Measurements from ENCODE around the gene PRDM16.

The PRDM16 gene

GRCh38 chr1:3033040-3033789 lies 35.8 kb upstream of the PRDM16 start:
- peak; percentile 62 for DNase-seq

GRCh38 chr1:3033790-3034090 lies 35.3 kb upstream of the PRDM16 start:
- DNase-seq = no peak

GRCh38 chr1:3034162-3034561 lies 34.8 kb upstream of the PRDM16 start:
- DNase-seq = no peak

- DNase-seq = no peak
Measured at GRCh38 chr1:3034728-3035562, 34.1 kb upstream of the PRDM16 start.

- no peak for DNase-seq
Measured at GRCh38 chr1:3035563-3036446, 33.2 kb upstream of the PRDM16 start.

GRCh38 chr1:3036447-3037280 lies 32.3 kb upstream of the PRDM16 start:
- DNase-seq = no peak

GRCh38 chr1:3037281-3038040 lies 31.5 kb upstream of the PRDM16 start:
- DNase-seq = no peak

- DNase-seq = no peak
Measured at GRCh38 chr1:3038113-3038551, 30.9 kb upstream of the PRDM16 start.

GRCh38 chr1:3038571-3039181 lies 30.3 kb upstream of the PRDM16 start:
- no peak for DNase-seq

- no peak for DNase-seq
Measured at GRCh38 chr1:3040004-3040403, 29.0 kb upstream of the PRDM16 start.

- DNase-seq = no peak
Measured at GRCh38 chr1:3042481-3042880, 26.5 kb upstream of the PRDM16 start.

- DNase-seq = no peak
Measured at GRCh38 chr1:3049164-3049563, 19.8 kb upstream of the PRDM16 start.

GRCh38 chr1:3049905-3050304 lies 19.1 kb upstream of the PRDM16 start:
- DNase-seq = no peak

- no peak for DNase-seq
Measured at GRCh38 chr1:3050603-3051002, 18.4 kb upstream of the PRDM16 start.

GRCh38 chr1:3051270-3052268 lies 17.4 kb upstream of the PRDM16 start:
- DNase-seq = no peak

- DNase-seq = no peak
Measured at GRCh38 chr1:3052501-3052900, 16.5 kb upstream of the PRDM16 start.

- DNase-seq = no peak
Measured at GRCh38 chr1:3053366-3053980, 15.5 kb upstream of the PRDM16 start.

- DNase-seq = no peak
Measured at GRCh38 chr1:3053986-3054385, 15.0 kb upstream of the PRDM16 start.

- no peak for DNase-seq
Measured at GRCh38 chr1:3054474-3054873, 14.5 kb upstream of the PRDM16 start.

Data from CD4-positive, alpha-beta T cell treated with Interleukin-12 subunit alpha and Interleukin-12 subunit beta, for 1 hour (primary cell).